Gastroesophageal sphincter (tissue), 3 donors: ENCODE measurements around the gene CERS2.

Experiments used
- POLR2A ChIP-seq, 2 donors: fragments of 450-650 bp; IDR thresholded peaks; one replicate each; pipeline ENCODE4 v1.6.1; 2017; ENCODE audit warnings: antibody characterized with exemption in 2 of 2, mild to moderate bottlenecking in 2 of 2, moderate library complexity in 1 of 2
- POLR2AphosphoS5 ChIP-seq: sonication (generic); formaldehyde crosslinking; IDR thresholded peaks from one replicate; pipeline ENCODE4 v1.6.1; 2017; ENCODE audit warnings: antibody characterized with exemption
- TF ChIP-seq, protein P1 (sequence below), 4 experiments: fragments of 200-600 bp in 2 of 4; fragments of 450-650 bp in 2 of 4; sonication (generic) in 1 of 4; IDR thresholded peaks; one replicate each; pipeline ENCODE4 v1.5.1; 2017 to 2019; ENCODE audit warnings: antibody characterized with exemption in 4 of 4, mild to moderate bottlenecking in 2 of 4, moderate library complexity in 2 of 4

DNA sequence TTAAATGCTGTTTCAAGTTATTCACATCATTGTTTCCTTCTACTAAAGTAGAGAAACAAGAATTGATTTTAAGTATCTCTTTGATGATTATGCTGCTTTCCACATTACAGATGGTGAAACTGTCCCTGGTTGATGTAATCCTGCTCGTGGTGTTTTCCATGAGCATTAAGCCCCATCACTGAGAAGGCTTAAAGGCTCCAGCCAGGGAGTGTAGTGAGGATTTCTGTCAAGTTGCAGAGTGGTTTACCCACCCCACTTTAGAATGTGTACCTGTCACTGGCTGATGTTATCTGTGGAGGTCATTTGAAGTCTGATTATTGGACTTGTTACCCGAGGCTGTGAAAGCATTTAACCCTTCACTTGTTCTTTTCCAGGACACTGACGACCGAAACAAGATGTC lies 12.9 kb downstream of the CERS2 start:
- TF ChIP-seq POLR2AphosphoS5 (no peak), POLR2A (IDR thresholded peaks at IDR 0.05) (no peak)
- TF ChIP-seq, protein P1, sequence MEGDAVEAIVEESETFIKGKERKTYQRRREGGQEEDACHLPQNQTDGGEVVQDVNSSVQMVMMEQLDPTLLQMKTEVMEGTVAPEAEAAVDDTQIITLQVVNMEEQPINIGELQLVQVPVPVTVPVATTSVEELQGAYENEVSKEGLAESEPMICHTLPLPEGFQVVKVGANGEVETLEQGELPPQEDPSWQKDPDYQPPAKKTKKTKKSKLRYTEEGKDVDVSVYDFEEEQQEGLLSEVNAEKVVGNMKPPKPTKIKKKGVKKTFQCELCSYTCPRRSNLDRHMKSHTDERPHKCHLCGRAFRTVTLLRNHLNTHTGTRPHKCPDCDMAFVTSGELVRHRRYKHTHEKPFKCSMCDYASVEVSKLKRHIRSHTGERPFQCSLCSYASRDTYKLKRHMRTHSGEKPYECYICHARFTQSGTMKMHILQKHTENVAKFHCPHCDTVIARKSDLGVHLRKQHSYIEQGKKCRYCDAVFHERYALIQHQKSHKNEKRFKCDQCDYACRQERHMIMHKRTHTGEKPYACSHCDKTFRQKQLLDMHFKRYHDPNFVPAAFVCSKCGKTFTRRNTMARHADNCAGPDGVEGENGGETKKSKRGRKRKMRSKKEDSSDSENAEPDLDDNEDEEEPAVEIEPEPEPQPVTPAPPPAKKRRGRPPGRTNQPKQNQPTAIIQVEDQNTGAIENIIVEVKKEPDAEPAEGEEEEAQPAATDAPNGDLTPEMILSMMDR (IDR thresholded peaks at IDR 0.05) = no peak
